ENCODE data around the gene DOCK8.

The DOCK8 gene

DNA sequence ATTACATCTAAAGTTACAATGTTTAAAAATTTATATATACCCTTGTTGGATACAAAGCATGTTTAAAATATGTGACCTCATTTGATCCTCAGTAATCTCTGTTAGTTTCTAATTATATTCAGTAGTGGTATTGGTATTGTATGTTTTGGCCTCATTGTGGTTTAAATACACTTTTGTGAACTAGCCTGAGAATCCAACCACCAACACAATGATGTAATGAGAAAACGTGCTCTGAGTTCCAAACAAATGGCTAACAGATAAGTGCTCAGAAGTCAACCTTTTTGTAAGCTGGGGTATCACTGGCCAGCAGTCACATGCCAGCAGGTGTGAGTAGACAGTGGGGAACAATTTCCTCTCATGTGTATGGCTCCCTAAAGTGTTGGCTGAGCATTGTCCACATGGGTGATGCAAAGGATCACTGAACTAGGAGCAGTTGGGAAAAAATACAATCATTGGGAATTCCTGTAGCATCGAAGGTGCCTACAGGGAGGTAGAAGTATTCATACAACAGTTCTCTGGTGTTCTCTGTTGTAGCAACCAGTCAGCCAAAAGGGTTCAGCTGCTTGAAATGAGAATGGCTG is 56.1 kb downstream of the DOCK8 start:
- no peak for DNase-seq

DNA sequence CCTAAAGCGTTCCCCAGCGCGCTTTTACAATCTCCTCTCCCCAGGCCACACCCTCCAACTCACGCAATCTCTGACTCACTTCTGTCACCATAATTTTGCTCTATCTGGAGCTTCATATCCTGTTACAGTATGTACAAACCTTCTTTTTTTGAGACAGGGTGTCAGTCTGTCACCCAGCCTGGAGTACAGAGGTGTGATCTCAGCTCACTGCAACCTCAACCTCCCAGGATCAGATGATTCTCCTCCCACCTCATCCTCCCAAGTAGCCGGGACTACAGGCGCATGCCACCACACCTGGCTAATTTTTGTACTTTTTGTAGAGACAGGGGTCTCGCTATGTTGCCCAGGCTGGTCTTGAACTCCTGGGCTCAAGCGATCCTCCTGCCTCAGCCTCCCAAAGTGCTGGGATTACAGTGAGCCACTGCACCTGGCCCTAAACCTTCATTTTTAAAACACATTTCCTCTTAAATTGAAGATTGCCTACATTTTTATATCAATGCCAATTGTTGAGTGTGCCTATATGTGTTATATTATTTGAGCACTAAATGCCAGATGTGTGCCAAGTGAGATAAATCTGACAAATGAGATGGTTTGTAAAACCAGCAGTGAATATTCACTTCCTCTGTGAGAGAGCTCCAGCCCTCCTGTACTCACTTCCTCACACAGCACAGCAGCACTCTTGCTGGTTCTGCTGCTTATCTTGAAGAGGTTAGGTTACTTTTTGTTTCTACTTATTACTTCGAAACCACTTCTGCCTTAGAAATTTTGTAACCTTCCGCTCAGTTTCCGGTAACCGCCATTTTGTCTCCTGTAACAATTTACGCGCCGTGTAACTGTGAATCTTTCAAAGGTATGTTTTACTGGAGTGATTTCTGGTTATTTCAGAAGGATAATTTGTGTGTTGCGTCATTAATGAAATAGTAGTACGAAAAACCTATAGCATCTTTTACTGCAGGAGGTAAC is 57.9 kb downstream of the DOCK8 start:
- no peak for DNase-seq

GRCh38 chr9:274406-274805 is 59.7 kb downstream of the DOCK8 start:
- no peak for DNase-seq

DNA sequence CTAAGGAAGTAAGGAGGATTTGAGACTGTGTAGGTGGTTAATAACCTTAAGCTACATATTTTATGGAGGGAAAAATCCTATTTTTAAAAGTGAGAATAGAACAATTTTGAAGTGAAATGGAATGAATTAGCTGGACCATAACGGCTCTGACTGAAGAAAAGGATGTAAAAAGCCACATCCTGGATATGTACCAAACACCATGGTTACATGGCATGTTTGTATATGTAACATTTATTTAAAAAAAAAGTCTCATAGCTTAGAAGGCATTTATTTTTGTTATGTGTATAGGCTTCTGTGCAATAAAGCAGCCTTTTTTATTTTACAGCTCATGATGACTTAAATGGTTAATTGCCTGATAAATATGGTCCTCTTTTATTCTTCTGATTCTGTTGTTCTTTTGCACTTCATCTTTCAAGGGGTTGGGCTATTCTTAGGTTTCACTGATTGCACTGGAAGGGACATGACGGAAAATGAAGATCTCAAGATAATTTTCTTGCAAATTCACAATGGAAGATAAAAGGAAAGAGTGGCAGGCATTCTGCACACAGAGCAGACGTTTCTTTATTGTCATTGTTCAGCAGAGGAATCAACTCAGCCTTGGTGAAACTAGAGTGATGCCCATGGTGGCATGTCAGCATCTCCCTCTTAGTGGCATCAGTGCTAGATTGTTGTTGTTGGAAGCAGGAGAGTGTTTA is 63.1 kb downstream of the DOCK8 start:
- DNase-seq = no peak

DNA sequence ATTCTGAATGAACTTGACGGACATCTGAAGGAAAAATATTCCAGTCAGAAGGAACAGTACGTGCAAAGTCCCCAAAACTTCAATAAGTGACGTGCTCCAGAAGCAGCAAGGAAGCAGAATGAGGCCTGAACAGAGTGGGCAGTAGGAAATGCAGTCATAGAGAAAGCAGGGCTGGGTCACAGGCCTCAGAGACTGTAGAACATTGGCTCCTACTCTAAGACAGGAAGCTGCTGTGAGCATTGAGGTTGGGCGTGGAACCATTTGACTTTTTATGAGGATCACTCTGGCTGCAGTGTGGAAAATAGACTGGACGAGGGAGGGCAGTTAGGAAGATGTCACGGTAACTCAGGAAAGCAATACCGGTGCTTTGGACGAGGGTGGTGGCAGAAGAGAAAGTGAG is 64.0 kb downstream of the DOCK8 start:
- DNase-seq = no peak

GRCh38 chr9:279674-280073 is 65.0 kb downstream of the DOCK8 start:
- no peak for DNase-seq

- DNase-seq = no peak
Measured at GRCh38 chr9:281741-282645, 67.3 kb downstream of the DOCK8 start.

DNA sequence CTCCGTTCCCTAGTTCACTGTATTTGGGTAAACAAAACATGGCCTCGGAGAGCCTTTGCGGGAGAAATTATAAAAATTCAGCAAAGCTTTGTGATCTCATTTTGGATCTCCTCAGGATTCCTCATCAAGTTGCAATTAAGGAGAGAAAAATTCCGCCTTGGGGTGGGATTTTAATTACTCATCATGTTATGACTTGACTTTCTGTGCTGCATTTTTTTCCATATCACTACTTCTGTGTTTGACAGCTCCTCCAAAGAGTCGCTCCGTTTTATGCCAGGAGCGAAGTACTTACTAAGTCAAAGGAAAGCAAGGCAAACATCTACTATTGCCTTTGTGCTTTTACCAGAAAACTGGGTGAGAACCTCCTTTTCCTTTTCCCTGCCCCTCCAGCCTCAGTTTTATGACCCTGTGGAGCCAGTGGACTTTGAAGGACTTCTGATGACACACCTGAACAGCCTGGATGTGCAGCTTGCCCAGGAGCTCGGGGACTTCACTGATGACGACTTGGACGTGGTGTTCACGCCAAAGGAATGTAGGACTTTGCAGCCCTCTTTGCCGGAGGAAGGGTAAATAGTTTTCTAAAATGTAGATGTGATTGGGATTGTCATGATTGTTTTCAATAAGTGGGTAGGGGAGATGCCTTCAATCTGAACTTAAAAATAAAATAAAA is 71.5 kb downstream of the DOCK8 start:
- DNase-seq = no peak

DNA sequence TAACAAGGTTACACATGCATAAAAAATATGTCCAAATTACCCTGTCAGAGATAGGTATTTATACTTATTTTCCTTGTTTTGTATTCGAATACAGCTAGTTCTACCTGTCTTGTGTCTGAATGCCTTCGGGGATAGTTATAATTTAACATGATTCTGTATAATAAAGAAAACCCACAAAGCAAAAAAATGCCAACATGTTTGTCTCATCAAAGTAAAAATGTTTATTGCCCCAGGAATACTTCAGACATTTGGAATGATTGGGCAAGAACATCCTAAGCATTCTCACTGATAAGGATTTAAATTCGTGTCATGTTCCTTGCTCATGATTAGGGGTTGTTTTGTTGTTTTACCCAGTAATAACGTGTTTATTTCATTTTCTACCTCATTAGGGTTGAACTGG is 74.5 kb downstream of the DOCK8 start:
- no peak for DNase-seq

GRCh38 chr9:292915-293314 is 78.2 kb downstream of the DOCK8 start:
- DNase-seq = no peak

- no peak for DNase-seq
Measured at GRCh38 chr9:295576-295975, 80.9 kb downstream of the DOCK8 start.

GRCh38 chr9:296411-296810 is 81.7 kb downstream of the DOCK8 start:
- no peak for DNase-seq

GRCh38 chr9:297104-297972 is 82.7 kb downstream of the DOCK8 start:
- DNase-seq = no peak

DNA sequence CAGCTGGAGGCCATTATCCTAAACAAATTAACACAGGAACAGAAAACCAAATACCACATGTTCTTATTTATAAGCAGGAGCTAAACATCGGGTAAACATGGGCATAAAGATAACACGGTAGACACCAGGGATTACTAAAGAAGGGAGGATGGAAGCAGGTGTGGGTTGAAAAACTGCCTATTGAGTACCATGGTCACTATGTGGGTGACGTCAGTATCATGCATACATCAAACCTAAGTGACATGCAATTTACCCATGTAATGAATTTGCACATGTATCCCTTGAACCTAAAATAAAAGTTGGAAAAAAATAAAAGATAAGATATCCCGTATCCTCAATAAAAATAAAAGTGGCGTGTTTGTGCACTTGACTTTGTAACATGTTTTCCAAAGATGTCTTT is 88.8 kb downstream of the DOCK8 start:
- DNase-seq = no peak

DNA sequence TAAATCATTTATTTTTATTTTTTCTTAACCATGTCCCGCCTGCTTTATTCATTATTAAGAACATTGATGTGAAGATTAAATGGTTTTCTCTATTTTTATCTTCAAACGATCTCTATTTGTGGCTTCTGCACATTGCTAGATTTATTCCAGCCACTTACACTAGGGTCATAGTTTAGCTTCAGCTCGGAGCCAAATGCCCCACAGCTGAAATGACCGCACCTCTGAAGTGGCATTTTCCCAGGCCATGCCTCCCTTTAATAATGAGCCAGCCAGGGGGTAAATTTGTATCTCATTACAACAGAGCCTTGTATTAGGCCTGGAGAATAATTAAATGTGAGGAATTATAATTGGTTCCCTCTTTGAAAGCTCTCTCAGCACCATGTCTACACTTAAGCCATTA is 89.4 kb downstream of the DOCK8 start:
- DNase-seq = no peak

DNA sequence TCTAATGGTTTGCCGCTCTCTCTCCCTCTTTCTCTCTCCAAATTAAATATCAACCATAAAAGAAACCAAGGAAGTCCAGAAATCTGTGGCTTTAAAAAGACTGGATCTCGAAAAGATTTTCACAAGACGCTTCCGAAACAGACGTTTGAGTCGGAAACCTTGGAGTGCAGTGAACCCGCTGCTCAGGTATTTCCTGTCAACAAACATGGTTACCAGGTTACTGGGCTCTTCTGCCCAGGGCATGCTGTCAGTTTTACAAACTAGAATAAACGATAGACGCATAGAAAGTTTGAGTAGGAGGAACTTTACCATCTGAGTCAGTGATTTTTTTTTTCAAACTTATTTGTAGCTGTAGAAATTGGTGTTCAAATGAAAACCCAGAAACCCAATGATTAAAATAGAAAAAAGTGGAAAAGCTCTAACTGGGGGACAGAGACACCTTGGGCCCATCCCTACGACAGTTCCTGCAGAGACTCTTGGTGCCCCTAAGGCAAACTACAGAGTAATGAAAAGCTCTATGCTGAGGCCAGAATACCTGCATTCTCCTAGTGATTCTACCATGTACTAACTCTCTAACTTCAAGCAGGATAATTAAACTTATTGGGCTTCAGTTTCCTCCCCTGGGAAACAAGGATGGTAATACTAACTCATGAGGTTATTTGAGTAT is 90.0 kb downstream of the DOCK8 start:
- DNase-seq = no peak

DNA sequence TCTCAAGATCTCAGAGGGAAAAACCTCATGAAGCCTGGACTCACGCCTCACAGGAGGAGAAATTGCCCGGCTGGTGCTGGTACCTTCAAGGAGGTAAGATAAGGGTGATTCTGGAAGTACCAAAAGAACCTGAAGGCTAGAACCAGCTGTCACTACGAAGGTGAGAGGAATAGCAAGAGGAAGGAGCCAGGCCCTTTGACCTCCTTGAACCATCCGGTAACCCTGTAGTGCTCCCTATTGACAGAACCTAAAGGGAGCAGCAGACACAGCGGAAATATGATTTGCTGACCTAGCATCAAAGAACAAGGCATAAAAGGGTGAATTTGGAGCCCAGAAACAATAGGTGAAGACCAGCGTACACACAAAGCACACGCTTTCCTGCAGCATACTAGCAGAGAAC is 92.2 kb downstream of the DOCK8 start:
- no peak for DNase-seq

GRCh38 chr9:311841-312240 is 97.2 kb downstream of the DOCK8 start:
- DNase-seq = no peak

- no peak for DNase-seq
Measured at GRCh38 chr9:312596-313320, 98.1 kb downstream of the DOCK8 start.

DNA sequence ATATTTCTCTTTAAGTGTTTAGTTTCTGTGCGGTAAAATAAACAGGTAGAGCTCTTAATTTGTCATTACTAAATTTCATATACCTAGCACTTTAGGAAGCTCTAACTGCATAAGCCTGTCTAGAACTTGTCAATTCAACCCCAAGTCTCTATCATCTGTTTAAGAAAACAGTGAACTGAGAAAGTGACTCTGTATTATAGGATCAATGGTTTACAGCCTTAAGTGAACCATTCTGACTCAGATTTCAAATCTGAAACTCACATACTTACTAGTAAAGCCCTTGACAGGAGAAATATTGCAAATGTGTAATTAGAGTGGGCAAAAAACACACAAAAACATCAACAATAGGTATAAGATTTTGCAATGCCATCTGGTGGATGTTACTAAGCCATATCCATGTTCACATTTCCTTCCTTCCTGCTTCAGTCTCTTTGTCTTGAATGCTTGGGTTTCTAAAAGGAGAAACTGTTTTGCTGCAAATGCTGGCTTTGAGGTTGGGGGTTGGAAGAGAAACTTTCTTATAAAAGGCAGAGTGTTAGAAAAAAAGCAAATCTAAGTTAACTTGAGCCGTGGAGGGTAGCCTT is 101.8 kb downstream of the DOCK8 start:
- no peak for DNase-seq
